Type B pancreatic cell (in vitro differentiated cells): Measurements from ENCODE around the gene MKRN2. TPM values are rescaled to one million over a fixed set of nuclear protein-coding genes. Genes with fewer than 3 reads are reported as not detected.

Experiments used
- DNase-seq: peaks from one replicate; pipeline ENCODE4 v3.0.0; 2021; ENCODE audit warnings: mixed read lengths; ENCODE audit not compliant: unreplicated experiment; ENCODE audit errors: extremely low spot score
- H3K27ac Mint-ChIP-seq: 2 replicates; pipeline ENCODE4 v1.8.0; 2021; ENCODE audit warnings: mild to moderate bottlenecking, mixed read lengths
- H3K27me3 Mint-ChIP-seq: 2 replicates; pipeline ENCODE4 v1.8.0; 2021; ENCODE audit warnings: mixed read lengths
- H3K36me3 Mint-ChIP-seq: 2 replicates; pipeline ENCODE4 v1.8.0; 2021; ENCODE audit warnings: mixed read lengths
- H3K4me1 Mint-ChIP-seq: one replicate; pipeline ENCODE4 v1.8.0; 2021; ENCODE audit warnings: mixed read lengths; ENCODE audit not compliant: unreplicated experiment
- H3K4me3 Mint-ChIP-seq: 2 replicates; pipeline ENCODE4 v1.8.0; 2021; ENCODE audit warnings: mild to moderate bottlenecking, mixed read lengths
- H3K9me3 Mint-ChIP-seq: 2 replicates; pipeline ENCODE4 v1.8.0; 2021; ENCODE audit warnings: mixed read lengths
- total RNA-seq: library from RNA; stranded (reverse); gene quantifications from 2 replicates; pipeline ENCODE4 v1.2.1, GENCODE V29; 2021; ENCODE audit warnings: low replicate concordance
- TF ChIP-seq, protein P1 (sequence below): fragments of 200-600 bp; sonication (generic); conservative IDR thresholded peaks from 2 replicates; pipeline ENCODE4 v1.5.0; 2021; ENCODE audit warnings: antibody characterized with exemption, mild to moderate bottlenecking

Gene MKRN2
- total RNA-seq, 1 donor from 2014 or later, result 28.6 TPM

GRCh38 chr3:12557473-12558100, 700 bp downstream of the MKRN2 start:
- Mint-ChIP-seq H3K9me3 (no peaks in the 10 kb centered on the region), H3K4me3 (peak overlapping the region; percentile 94), H3K36me3 (no peaks in the 10 kb centered on the region), H3K27ac (peak overlapping the region; percentile 95), H3K4me1 (peaks cover 43% of the 10 kb centered on the region), H3K27me3 (peaks cover 7% of the 10 kb centered on the region)
- TF ChIP-seq, protein P1, sequence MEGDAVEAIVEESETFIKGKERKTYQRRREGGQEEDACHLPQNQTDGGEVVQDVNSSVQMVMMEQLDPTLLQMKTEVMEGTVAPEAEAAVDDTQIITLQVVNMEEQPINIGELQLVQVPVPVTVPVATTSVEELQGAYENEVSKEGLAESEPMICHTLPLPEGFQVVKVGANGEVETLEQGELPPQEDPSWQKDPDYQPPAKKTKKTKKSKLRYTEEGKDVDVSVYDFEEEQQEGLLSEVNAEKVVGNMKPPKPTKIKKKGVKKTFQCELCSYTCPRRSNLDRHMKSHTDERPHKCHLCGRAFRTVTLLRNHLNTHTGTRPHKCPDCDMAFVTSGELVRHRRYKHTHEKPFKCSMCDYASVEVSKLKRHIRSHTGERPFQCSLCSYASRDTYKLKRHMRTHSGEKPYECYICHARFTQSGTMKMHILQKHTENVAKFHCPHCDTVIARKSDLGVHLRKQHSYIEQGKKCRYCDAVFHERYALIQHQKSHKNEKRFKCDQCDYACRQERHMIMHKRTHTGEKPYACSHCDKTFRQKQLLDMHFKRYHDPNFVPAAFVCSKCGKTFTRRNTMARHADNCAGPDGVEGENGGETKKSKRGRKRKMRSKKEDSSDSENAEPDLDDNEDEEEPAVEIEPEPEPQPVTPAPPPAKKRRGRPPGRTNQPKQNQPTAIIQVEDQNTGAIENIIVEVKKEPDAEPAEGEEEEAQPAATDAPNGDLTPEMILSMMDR, result no peak
- DNase-seq, result no peak

DNA sequence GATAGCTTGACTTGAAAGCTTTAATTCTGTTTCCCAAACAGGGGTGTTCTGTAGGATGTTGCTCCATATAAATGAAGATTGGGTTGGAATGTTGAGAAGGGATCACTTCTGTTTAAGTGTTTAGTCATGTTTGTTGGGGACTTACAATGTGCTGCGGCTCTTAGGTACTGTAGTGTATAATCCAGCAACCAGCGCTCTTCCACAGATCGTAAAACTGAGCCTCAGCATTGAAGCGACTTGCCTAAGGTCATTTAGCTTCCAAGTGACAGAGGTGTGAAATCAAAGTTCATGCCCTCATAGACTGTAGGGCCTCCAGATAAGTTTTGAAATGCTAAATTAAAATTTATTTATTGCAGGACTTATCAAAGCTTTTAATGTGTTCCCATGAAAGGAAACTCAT, 1.8 kb downstream of the MKRN2 start:
- Mint-ChIP-seq H3K4me3 (peak overlapping the region; percentile 94), H3K9me3 (no peaks in the 10 kb centered on the region), H3K27me3 (peaks cover 4% of the 10 kb centered on the region), H3K4me1 (peaks cover 45% of the 10 kb centered on the region), H3K36me3 (no peaks in the 10 kb centered on the region), H3K27ac (peak overlapping the region; percentile 95)
- TF ChIP-seq, protein P1, result no peak
- DNase-seq, result no peak

GRCh38 chr3:12559520-12559919, 2.6 kb downstream of the MKRN2 start:
- TF ChIP-seq, protein P1, result no peak
- H3K9me3 Mint-ChIP-seq, result no peaks in the 10 kb centered on the region
- H3K4me3 Mint-ChIP-seq, result peak overlapping the region; percentile 64
- no peak for DNase-seq
- H3K27me3 Mint-ChIP-seq, result no peaks in the 10 kb centered on the region
- H3K36me3 Mint-ChIP-seq, result peaks cover under 1% of the 10 kb centered on the region
- H3K4me1 Mint-ChIP-seq, result peaks cover 45% of the 10 kb centered on the region
- peak overlapping the region; percentile 10 for H3K27ac Mint-ChIP-seq

- DNase-seq, result no peak
- Mint-ChIP-seq H3K27ac (peak overlapping the region; percentile 27), H3K27me3 (no peaks in the 10 kb centered on the region), H3K9me3 (no peaks in the 10 kb centered on the region), H3K4me3 (peak overlapping the region; percentile 10), H3K4me1 (peaks cover 45% of the 10 kb centered on the region), H3K36me3 (peaks cover 8% of the 10 kb centered on the region)
- TF ChIP-seq, protein P1, result no peak
Measured at GRCh38 chr3:12560505-12561190, 3.8 kb downstream of the MKRN2 start.

- TF ChIP-seq, protein P1, result no peak
- Mint-ChIP-seq H3K4me1 (peaks cover 41% of the 10 kb centered on the region), H3K4me3 (no peak overlapping the region), H3K9me3 (peaks cover 5% of the 10 kb centered on the region), H3K27ac (no peak overlapping the region), H3K36me3 (peaks cover 8% of the 10 kb centered on the region), H3K27me3 (no peaks in the 10 kb centered on the region)
- DNase-seq, result no peak
Measured at GRCh38 chr3:12561397-12561796, 4.5 kb downstream of the MKRN2 start.
